SK-N-SH (cell line): ENCODE results near the gene OPA1.

Experiments
- CTCF ChIP-seq: fragments of 200-600 bp; sonication (generic); IDR thresholded peaks from 2 replicates; pipeline ENCODE4 v1.6.1; 2017; ENCODE audit warnings: antibody characterized with exemption, mild to moderate bottlenecking, moderate library complexity
- EZH2phosphoT487 ChIP-seq: fragments of 200-600 bp; sonication (generic); IDR thresholded peaks from 2 replicates; pipeline ENCODE4 v1.6.1; 2017; ENCODE audit warnings: low read depth, mixed run types, mild to moderate bottlenecking, antibody characterized with exemption, moderate library complexity, borderline replicate concordance
- FOXM1 ChIP-seq: IDR thresholded peaks from 2 replicates; pipeline ENCODE4 v1.4.0; 2012; ENCODE audit warnings: low read depth, mild to moderate bottlenecking
- MEF2A ChIP-seq: IDR thresholded peaks from 2 replicates; pipeline ENCODE4 v1.4.0; 2012; ENCODE audit warnings: low read depth, borderline replicate concordance
- POLR2AphosphoS5 ChIP-seq: IDR thresholded peaks from 2 replicates; pipeline ENCODE4 v1.6.1; 2012; ENCODE audit warnings: low read depth, low read length
- SMC3 ChIP-seq: IDR thresholded peaks from 2 replicates; pipeline ENCODE4 v1.6.1; 2012; ENCODE audit warnings: low read depth, low read length, improper control_type of control experiment
- TCF12 ChIP-seq: IDR thresholded peaks from 2 replicates; pipeline ENCODE4 v1.4.0; 2012
- TEAD4 ChIP-seq: IDR thresholded peaks from 2 replicates; pipeline ENCODE4 v1.4.0; 2012; ENCODE audit warnings: mild to moderate bottlenecking, borderline replicate concordance; ENCODE audit not compliant: insufficient read depth

- no peak for TF ChIP-seq TEAD4
- TF ChIP-seq MEF2A = no peak
- no peak for TF ChIP-seq CTCF
- no peak for TF ChIP-seq FOXM1
- no peak for TF ChIP-seq EZH2phosphoT487
- no peak for TF ChIP-seq POLR2AphosphoS5
- TF ChIP-seq TCF12 = no peak
- no peak for TF ChIP-seq SMC3
These were observed 48.7 kb upstream of the OPA1 start for GRCh38 chr3:193544289-193544688.
